Neural cell (in vitro differentiated cells): ENCODE measurements around the gene USP7.

Source experiments
- CTCF ChIP-seq: fragments of 450-650 bp; IDR thresholded peaks from 2 replicates; pipeline ENCODE4 v1.5.1; 2014; ENCODE audit warnings: antibody characterized with exemption, mild to moderate bottlenecking, moderate library complexity; ENCODE audit not compliant: poor library complexity, severe bottlenecking
- EP300 ChIP-seq: fragments of 450-650 bp; conservative IDR thresholded peaks from 2 replicates; pipeline ENCODE4 v1.6.1; 2014; ENCODE audit warnings: antibody characterized with exemption, mild to moderate bottlenecking, moderate library complexity; ENCODE audit not compliant: poor library complexity, severe bottlenecking
- POLR2AphosphoS5 ChIP-seq: IDR thresholded peaks from 2 replicates; pipeline ENCODE4 v1.6.1; 2012
- TF ChIP-seq, protein P1 (sequence below): IDR thresholded peaks from 2 replicates; pipeline ENCODE4 v1.6.1; 2012; ENCODE audit warnings: borderline replicate concordance

DNA sequence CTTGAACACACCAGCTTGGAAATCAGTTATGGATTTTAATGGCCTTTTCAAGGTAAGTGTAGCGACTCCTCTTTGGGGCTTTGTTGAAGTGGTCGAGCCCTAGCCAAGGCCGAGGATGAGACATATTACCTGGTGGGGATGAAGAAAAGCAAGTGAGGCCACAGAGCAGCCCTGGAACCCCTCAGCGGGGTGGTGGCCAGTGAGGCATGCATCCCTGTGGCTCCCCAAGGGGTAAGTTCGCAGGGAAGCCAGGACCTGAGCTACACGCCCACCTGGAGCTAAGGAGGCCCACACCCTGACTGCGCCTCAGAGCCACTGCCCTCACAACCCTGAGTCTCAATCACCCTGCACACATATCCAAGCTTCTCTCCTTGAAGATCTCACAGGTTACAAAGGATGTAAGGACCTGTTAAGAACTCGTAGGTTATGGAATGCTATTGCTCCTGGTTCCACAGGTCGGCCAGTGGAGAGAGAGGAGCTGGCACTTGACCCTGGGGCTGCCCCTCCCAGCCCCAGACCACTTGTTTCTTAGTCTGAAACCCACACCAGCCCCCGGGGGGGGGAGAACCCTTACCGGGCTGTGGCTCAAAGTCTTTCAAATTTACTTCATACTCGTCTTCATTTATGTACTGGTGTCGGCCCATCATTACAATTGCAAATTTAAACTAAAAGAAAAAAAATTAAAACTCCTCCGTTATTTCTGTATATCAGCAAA lies 69.6 kb downstream of the USP7 start:
- no peak for TF ChIP-seq CTCF
- TF ChIP-seq, protein P1, sequence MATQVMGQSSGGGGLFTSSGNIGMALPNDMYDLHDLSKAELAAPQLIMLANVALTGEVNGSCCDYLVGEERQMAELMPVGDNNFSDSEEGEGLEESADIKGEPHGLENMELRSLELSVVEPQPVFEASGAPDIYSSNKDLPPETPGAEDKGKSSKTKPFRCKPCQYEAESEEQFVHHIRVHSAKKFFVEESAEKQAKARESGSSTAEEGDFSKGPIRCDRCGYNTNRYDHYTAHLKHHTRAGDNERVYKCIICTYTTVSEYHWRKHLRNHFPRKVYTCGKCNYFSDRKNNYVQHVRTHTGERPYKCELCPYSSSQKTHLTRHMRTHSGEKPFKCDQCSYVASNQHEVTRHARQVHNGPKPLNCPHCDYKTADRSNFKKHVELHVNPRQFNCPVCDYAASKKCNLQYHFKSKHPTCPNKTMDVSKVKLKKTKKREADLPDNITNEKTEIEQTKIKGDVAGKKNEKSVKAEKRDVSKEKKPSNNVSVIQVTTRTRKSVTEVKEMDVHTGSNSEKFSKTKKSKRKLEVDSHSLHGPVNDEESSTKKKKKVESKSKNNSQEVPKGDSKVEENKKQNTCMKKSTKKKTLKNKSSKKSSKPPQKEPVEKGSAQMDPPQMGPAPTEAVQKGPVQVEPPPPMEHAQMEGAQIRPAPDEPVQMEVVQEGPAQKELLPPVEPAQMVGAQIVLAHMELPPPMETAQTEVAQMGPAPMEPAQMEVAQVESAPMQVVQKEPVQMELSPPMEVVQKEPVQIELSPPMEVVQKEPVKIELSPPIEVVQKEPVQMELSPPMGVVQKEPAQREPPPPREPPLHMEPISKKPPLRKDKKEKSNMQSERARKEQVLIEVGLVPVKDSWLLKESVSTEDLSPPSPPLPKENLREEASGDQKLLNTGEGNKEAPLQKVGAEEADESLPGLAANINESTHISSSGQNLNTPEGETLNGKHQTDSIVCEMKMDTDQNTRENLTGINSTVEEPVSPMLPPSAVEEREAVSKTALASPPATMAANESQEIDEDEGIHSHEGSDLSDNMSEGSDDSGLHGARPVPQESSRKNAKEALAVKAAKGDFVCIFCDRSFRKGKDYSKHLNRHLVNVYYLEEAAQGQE = no peak
- TF ChIP-seq EP300 = no peak
- TF ChIP-seq POLR2AphosphoS5 = no peak
